ENCODE data around the gene ULK4.

The ULK4 gene

DNA sequence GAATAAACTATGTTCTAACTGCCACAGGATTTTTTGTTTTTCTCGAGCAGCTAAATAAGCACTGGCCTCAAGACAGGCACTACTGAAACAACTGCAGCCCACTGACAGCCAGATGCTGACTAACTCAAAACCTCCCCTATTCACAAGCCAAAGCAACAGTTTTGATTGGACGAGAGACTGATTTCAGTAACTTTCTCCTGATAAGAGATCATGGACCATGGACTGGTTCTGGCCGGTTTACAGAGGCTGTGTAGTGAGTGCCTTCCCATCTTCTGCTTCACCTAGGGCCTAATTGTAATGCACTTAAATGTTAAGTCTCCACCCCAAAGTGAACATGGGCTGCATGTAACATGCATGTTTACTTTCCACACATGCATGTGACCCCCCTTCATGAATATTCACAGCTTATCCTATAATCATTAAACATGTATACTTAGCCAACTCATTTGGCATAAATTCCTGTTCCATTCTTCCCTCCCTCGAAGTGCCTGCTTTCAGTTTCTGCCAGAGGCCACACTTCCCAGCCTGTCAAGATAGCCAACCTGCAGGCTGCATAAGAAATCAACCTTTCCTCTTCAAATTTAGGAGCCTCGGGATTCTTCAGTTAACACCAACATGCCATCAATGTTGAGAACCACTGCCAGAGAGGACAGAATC, 108.2 kb downstream of the ULK4 start:
- H3K4me2 ChIP-seq (ENCODE audit: low read depth, low read length, poor library complexity, severe bottlenecking) = no peak overlapping the region
- H3K9me2 ChIP-seq (replicated peaks; ENCODE audit: low read depth, low read length) = no peaks in the 10 kb centered on the region
- no peak overlapping the region for H2AFZ ChIP-seq (ENCODE audit: low read length)
- no peaks in the 10 kb centered on the region for H3K79me2 ChIP-seq (ENCODE audit: insufficient read depth, low read length)
- H4K20me1 ChIP-seq (ENCODE audit: insufficient read depth, low read length, poor library complexity, severe bottlenecking) = no peaks in the 10 kb centered on the region
- H3K4me3 ChIP-seq (ENCODE audit: low read length, poor library complexity, severe bottlenecking) = no peak overlapping the region
- no peak overlapping the region for H3K9ac ChIP-seq (ENCODE audit: low read depth, low read length, poor library complexity, severe bottlenecking)
- no peaks in the 10 kb centered on the region for H3K9me3 ChIP-seq (ENCODE audit: insufficient read depth, low read depth, low read length)
- H3K36me3 ChIP-seq (ENCODE audit: insufficient read depth, low read length) = no peaks in the 10 kb centered on the region
- H3F3A ChIP-seq (ENCODE audit: low read depth) = no peaks in the 10 kb centered on the region
- H3K27me3 ChIP-seq (ENCODE audit: insufficient read depth, low read length, poor library complexity, severe bottlenecking) = no peaks in the 10 kb centered on the region
- H3K4me1 ChIP-seq (ENCODE audit: insufficient read depth, low read length, poor library complexity, severe bottlenecking) = peaks cover 8% of the 10 kb centered on the region
- no peak for TF ChIP-seq EZH2phosphoT487 (IDR thresholded peaks at IDR 0.05; ENCODE audit: borderline replicate concordance)
- no peak for TF ChIP-seq CTCF (conservative IDR thresholded peaks at IDR 0.05; ENCODE audit: low read length)

DNA sequence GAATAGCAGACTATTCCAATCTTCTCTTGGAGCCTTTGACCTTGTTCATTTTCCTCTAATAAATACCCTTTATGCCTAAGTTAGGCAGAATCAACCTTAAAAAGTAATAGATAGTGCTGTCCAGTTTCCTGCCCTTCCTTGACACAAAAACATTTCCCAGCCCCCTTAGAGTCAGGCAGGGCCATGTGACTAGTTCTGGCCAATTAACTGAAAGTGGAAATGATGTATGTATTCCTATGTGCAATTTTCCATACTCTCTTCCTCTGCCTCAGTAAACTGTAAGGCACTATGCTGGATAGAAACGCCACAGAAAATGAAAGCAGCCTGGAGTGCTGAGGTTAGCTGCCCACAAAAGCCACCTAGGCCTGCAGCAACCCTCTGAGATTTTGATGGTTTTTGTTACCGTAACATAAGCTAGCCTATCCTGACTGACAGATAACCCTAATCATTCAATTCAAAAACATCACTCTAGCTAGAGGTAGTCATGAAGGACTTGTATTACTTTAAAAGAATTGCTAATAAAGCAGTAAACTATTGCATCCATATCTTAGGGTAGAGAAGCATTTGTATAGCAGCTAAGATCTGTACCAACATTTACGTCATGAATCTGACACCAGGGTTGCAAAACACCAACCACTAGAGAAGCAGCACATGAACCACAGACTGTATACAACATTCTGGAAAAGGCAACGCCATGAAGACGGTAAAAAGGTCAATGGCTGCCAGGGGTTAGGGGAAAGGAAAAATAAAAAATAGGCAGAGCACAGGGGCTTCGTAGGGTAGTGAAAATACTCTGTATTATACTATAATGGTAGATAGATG, 112.9 kb downstream of the ULK4 start:
- H4K20me1 ChIP-seq (ENCODE audit: insufficient read depth, low read length, poor library complexity, severe bottlenecking) = no peaks in the 10 kb centered on the region
- no peaks in the 10 kb centered on the region for H3K9me2 ChIP-seq (replicated peaks; ENCODE audit: low read depth, low read length)
- no peaks in the 10 kb centered on the region for H3K9me3 ChIP-seq (ENCODE audit: insufficient read depth, low read depth, low read length)
- H3K27me3 ChIP-seq (ENCODE audit: insufficient read depth, low read length, poor library complexity, severe bottlenecking) = no peaks in the 10 kb centered on the region
- no peaks in the 10 kb centered on the region for H3K36me3 ChIP-seq (ENCODE audit: insufficient read depth, low read length)
- H2AFZ ChIP-seq (ENCODE audit: low read length) = no peak overlapping the region
- peak overlapping the region; percentile 9 for H3K4me2 ChIP-seq (ENCODE audit: low read depth, low read length, poor library complexity, severe bottlenecking)
- no peak overlapping the region for H3K4me3 ChIP-seq (ENCODE audit: low read length, poor library complexity, severe bottlenecking)
- H3K79me2 ChIP-seq (ENCODE audit: insufficient read depth, low read length) = no peaks in the 10 kb centered on the region
- TF ChIP-seq EZH2phosphoT487 (IDR thresholded peaks at IDR 0.05; ENCODE audit: borderline replicate concordance) = no peak
- TF ChIP-seq CTCF (conservative IDR thresholded peaks at IDR 0.05; ENCODE audit: low read length) = no peak
- no peak overlapping the region for H3K9ac ChIP-seq (ENCODE audit: low read depth, low read length, poor library complexity, severe bottlenecking)
- no peaks in the 10 kb centered on the region for H3F3A ChIP-seq (ENCODE audit: low read depth)
- peaks cover 26% of the 10 kb centered on the region for H3K4me1 ChIP-seq (ENCODE audit: insufficient read depth, low read length, poor library complexity, severe bottlenecking)

DNA sequence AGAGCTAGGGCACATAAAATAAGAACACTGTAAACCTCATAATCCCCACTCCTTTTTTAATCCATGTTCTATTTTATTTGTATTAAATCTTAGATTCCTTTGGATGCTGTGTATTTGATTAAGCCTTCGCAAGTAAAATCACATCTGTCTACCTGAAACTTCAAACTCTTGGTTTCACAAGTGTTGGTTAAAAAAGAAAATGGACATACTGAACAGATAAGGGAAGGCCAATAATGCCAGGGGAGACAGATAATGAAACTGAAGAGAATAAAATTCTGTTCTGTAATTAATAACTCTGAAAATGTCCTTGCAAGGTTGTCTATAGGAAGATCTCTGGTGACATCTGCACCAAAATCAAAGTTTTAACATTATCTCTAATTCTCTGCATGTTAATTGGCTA, 114.2 kb downstream of the ULK4 start:
- Histone ChIP-seq H3K36me3 (ENCODE audit: insufficient read depth, low read length) (no peaks in the 10 kb centered on the region), H3K9ac (ENCODE audit: low read depth, low read length, poor library complexity, severe bottlenecking) (no peak overlapping the region), H3K9me2 (replicated peaks; ENCODE audit: low read depth, low read length) (no peaks in the 10 kb centered on the region), H3K4me1 (ENCODE audit: insufficient read depth, low read length, poor library complexity, severe bottlenecking) (peaks cover 26% of the 10 kb centered on the region), H3K4me2 (ENCODE audit: low read depth, low read length, poor library complexity, severe bottlenecking) (no peak overlapping the region), H3K27me3 (ENCODE audit: insufficient read depth, low read length, poor library complexity, severe bottlenecking) (no peaks in the 10 kb centered on the region), H3K9me3 (ENCODE audit: insufficient read depth, low read depth, low read length) (no peaks in the 10 kb centered on the region), H2AFZ (ENCODE audit: low read length) (no peak overlapping the region), H3K79me2 (ENCODE audit: insufficient read depth, low read length) (no peaks in the 10 kb centered on the region), H3K4me3 (ENCODE audit: low read length, poor library complexity, severe bottlenecking) (no peak overlapping the region), H3F3A (ENCODE audit: low read depth) (no peaks in the 10 kb centered on the region), H4K20me1 (ENCODE audit: insufficient read depth, low read length, poor library complexity, severe bottlenecking) (no peaks in the 10 kb centered on the region)
- TF ChIP-seq CTCF (conservative IDR thresholded peaks at IDR 0.05; ENCODE audit: low read length) = no peak
- TF ChIP-seq EZH2phosphoT487 (IDR thresholded peaks at IDR 0.05; ENCODE audit: borderline replicate concordance) = no peak
